ENCODE data around the gene TBC1D2. TPM values are rescaled to one million over a fixed set of nuclear protein-coding genes. Genes with fewer than 3 reads are reported as not detected.

Gene TBC1D2
- total RNA-seq, 1 donor from 2014 or later: 23.7 TPM

GRCh38 chr9:98192503-98193335 lies 62.7 kb downstream of the TBC1D2 start, which contains the start of gene CORO2A:
Gene CORO2A, minus strand, starts transcription at chr9:98192637. Its CDS starts 34,977 bp downstream, at chr9:98157660.
- peak; percentile 57 for TF ChIP-seq CTCF (IDR thresholded peaks at IDR 0.05)
- DNase-seq (ENCODE audit: extremely low spot score, unreplicated experiment): no peak
- Mint-ChIP-seq H3K27ac (ENCODE audit: unreplicated experiment) (peak within 1 kb of the TSS; percentile 46), H3K9me3 (ENCODE audit: unreplicated experiment) (no peaks in the 10 kb centered on the region), H3K4me3 (ENCODE audit: unreplicated experiment) (peak within 1 kb of the TSS; percentile 84), H3K27me3 (ENCODE audit: unreplicated experiment) (no peaks in the 10 kb centered on the region), H3K36me3 (ENCODE audit: unreplicated experiment) (no peaks in the 10 kb centered on the region), H3K4me1 (ENCODE audit: unreplicated experiment) (peaks cover 5% of the 10 kb centered on the region)

- Mint-ChIP-seq H3K9me3 (ENCODE audit: unreplicated experiment) (no peaks in the 10 kb centered on the region), H3K27ac (ENCODE audit: unreplicated experiment) (no peak overlapping the region), H3K36me3 (ENCODE audit: unreplicated experiment) (no peaks in the 10 kb centered on the region), H3K4me1 (ENCODE audit: unreplicated experiment) (peaks cover 5% of the 10 kb centered on the region), H3K4me3 (ENCODE audit: unreplicated experiment) (peak overlapping the region; percentile 66), H3K27me3 (ENCODE audit: unreplicated experiment) (no peaks in the 10 kb centered on the region)
- TF ChIP-seq CTCF (IDR thresholded peaks at IDR 0.05): no peak
- no peak for DNase-seq (ENCODE audit: extremely low spot score, unreplicated experiment)
These were observed 63.6 kb downstream of the TBC1D2 start for GRCh38 chr9:98191671-98192502.

- Mint-ChIP-seq H3K4me1 (ENCODE audit: unreplicated experiment) (peaks cover 5% of the 10 kb centered on the region), H3K4me3 (ENCODE audit: unreplicated experiment) (peak overlapping the region; percentile 42), H3K36me3 (ENCODE audit: unreplicated experiment) (no peaks in the 10 kb centered on the region), H3K27ac (ENCODE audit: unreplicated experiment) (no peak overlapping the region), H3K27me3 (ENCODE audit: unreplicated experiment) (no peaks in the 10 kb centered on the region), H3K9me3 (ENCODE audit: unreplicated experiment) (no peaks in the 10 kb centered on the region)
- TF ChIP-seq CTCF (IDR thresholded peaks at IDR 0.05): no peak
- no peak for DNase-seq (ENCODE audit: extremely low spot score, unreplicated experiment)
These were observed 64.3 kb downstream of the TBC1D2 start for GRCh38 chr9:98191181-98191608.

GRCh38 chr9:98190757-98191105 lies 64.7 kb downstream of the TBC1D2 start:
- H3K36me3 Mint-ChIP-seq (ENCODE audit: unreplicated experiment): no peaks in the 10 kb centered on the region
- H3K27ac Mint-ChIP-seq (ENCODE audit: unreplicated experiment): no peak overlapping the region
- no peak for DNase-seq (ENCODE audit: extremely low spot score, unreplicated experiment)
- H3K27me3 Mint-ChIP-seq (ENCODE audit: unreplicated experiment): no peaks in the 10 kb centered on the region
- no peak overlapping the region for H3K4me3 Mint-ChIP-seq (ENCODE audit: unreplicated experiment)
- no peaks in the 10 kb centered on the region for H3K9me3 Mint-ChIP-seq (ENCODE audit: unreplicated experiment)
- TF ChIP-seq CTCF (IDR thresholded peaks at IDR 0.05): no peak
- peaks cover 6% of the 10 kb centered on the region for H3K4me1 Mint-ChIP-seq (ENCODE audit: unreplicated experiment)

GRCh38 chr9:98189412-98189811 lies 66.0 kb downstream of the TBC1D2 start:
- Mint-ChIP-seq H3K9me3 (ENCODE audit: unreplicated experiment) (no peaks in the 10 kb centered on the region), H3K4me1 (ENCODE audit: unreplicated experiment) (peaks cover 8% of the 10 kb centered on the region), H3K27me3 (ENCODE audit: unreplicated experiment) (no peaks in the 10 kb centered on the region), H3K36me3 (ENCODE audit: unreplicated experiment) (no peaks in the 10 kb centered on the region), H3K27ac (ENCODE audit: unreplicated experiment) (no peak overlapping the region), H3K4me3 (ENCODE audit: unreplicated experiment) (no peak overlapping the region)
- DNase-seq (ENCODE audit: extremely low spot score, unreplicated experiment): no peak
- TF ChIP-seq CTCF (IDR thresholded peaks at IDR 0.05): no peak
